ENCODE measurements around the gene NET1. TPM values are rescaled to one million over a fixed set of nuclear protein-coding genes. Genes with fewer than 3 reads are reported as not detected.

NET1 gene
- total and polyA plus RNA-seq, 2 experiments from 2014 or later: 62.5 to 96.4 TPM

DNA sequence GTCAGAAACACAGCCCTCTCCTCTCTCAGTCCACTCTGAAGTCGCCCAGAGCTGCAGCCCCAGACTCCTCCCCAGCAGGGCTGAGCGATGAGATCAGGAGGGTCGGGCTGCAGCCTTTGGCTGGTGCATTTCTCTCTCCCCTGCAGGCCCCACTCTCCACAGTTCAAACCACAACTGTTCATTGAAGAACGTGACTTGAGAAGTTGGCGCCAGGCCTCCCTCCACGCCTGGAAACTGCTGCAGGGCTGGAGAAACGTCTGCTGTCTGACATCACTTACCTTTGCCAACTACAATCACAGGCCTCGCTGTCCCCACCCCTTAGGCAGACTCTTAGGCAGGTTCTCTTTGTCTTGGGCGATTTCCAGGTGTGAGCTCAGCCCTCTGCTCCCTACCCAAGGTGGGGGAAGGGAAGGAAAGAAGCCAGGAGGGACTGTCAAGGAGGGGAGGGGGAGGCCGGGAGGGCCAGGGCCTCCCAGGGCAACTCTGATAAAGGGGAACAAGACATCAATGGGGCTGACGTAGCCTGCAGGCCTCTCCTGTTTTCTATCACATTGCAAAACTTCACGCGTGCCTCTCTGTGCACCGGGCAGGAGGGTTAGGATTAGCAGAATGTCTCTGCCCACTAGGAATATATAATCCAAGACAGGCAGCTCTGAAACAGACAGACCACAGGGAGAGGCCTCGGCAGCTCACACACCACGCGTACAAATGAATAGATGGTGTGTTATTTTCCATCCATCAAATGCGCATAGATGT lies 54.3 kb downstream of the NET1 start:
- WGBS (ENCODE audit: low lambda C conversion rate, missing lambda C conversion rate): 22% methylated on average over 18 of the region's 18 CpGs
- peak; percentile 93 for DNase-seq (ENCODE audit: low spot score)
- Histone ChIP-seq H3K27ac (peak overlapping the region; percentile 94), H3K9me2 (replicated peaks; ENCODE audit: insufficient read depth) (no peaks in the 10 kb centered on the region), H3K4me1 (ENCODE audit: insufficient read depth) (peaks cover 51% of the 10 kb centered on the region), H4K20me1 (ENCODE audit: insufficient read depth, poor library complexity, severe bottlenecking) (no peaks in the 10 kb centered on the region), H3K27me3 (no peaks in the 10 kb centered on the region), H3K9me3 (ENCODE audit: low read depth) (no peaks in the 10 kb centered on the region), H3K36me3 (replicated peaks; ENCODE audit: insufficient read depth, low read depth) (no peaks in the 10 kb centered on the region), H3K79me2 (no peaks in the 10 kb centered on the region), H3K4me3 (no peak overlapping the region), H2AFZ (no peak overlapping the region), H3K4me2 (peak overlapping the region; percentile 63)
- TF ChIP-seq EZH2 (IDR thresholded peaks at IDR 0.05; ENCODE audit: borderline replicate concordance): no peak
- TF ChIP-seq, protein P1, sequence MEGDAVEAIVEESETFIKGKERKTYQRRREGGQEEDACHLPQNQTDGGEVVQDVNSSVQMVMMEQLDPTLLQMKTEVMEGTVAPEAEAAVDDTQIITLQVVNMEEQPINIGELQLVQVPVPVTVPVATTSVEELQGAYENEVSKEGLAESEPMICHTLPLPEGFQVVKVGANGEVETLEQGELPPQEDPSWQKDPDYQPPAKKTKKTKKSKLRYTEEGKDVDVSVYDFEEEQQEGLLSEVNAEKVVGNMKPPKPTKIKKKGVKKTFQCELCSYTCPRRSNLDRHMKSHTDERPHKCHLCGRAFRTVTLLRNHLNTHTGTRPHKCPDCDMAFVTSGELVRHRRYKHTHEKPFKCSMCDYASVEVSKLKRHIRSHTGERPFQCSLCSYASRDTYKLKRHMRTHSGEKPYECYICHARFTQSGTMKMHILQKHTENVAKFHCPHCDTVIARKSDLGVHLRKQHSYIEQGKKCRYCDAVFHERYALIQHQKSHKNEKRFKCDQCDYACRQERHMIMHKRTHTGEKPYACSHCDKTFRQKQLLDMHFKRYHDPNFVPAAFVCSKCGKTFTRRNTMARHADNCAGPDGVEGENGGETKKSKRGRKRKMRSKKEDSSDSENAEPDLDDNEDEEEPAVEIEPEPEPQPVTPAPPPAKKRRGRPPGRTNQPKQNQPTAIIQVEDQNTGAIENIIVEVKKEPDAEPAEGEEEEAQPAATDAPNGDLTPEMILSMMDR (IDR thresholded peaks at IDR 0.05; ENCODE audit: poor library complexity): no peak
- no peak for TF ChIP-seq EZH2phosphoT487 (IDR thresholded peaks at IDR 0.05; ENCODE audit: low read depth, severe bottlenecking, unreplicated experiment)

DNA sequence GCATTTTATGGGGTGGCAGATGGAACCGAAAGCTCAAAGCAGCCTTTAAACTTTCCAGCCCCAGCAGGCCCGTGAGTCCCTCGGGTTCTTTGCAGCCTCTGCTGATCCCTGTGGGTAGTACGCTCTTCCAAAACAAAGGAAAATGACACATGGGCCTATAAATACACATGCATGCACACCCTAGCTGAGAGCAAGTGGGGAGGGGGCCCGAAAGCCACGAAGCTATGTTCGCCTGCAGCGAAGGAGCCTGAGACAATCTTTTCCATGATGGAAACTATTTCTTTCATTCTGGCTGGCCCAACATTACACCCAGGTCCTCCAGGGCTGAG lies 54.8 kb downstream of the NET1 start:
- H3K79me2 ChIP-seq: no peaks in the 10 kb centered on the region
- no peak overlapping the region for H3K4me3 ChIP-seq
- TF ChIP-seq EZH2phosphoT487 (IDR thresholded peaks at IDR 0.05; ENCODE audit: low read depth, severe bottlenecking, unreplicated experiment) (no peak), EZH2 (IDR thresholded peaks at IDR 0.05; ENCODE audit: borderline replicate concordance) (no peak)
- TF ChIP-seq, protein P1 (IDR thresholded peaks at IDR 0.05; ENCODE audit: poor library complexity): no peak
- no peaks in the 10 kb centered on the region for H3K9me3 ChIP-seq (ENCODE audit: low read depth)
- H3K9me2 ChIP-seq (replicated peaks; ENCODE audit: insufficient read depth): no peaks in the 10 kb centered on the region
- no peak overlapping the region for H2AFZ ChIP-seq
- no peaks in the 10 kb centered on the region for H3K36me3 ChIP-seq (replicated peaks; ENCODE audit: insufficient read depth, low read depth)
- H3K27ac ChIP-seq: peak overlapping the region; percentile 94
- peak; percentile 71 for DNase-seq (ENCODE audit: low spot score)
- peaks cover 46% of the 10 kb centered on the region for H3K4me1 ChIP-seq (ENCODE audit: insufficient read depth)
- no peaks in the 10 kb centered on the region for H4K20me1 ChIP-seq (ENCODE audit: insufficient read depth, poor library complexity, severe bottlenecking)
- H3K4me2 ChIP-seq: peak overlapping the region; percentile 32
- WGBS (ENCODE audit: low lambda C conversion rate, missing lambda C conversion rate): 40% methylated on average over 8 of the region's 8 CpGs
- no peaks in the 10 kb centered on the region for H3K27me3 ChIP-seq

DNA sequence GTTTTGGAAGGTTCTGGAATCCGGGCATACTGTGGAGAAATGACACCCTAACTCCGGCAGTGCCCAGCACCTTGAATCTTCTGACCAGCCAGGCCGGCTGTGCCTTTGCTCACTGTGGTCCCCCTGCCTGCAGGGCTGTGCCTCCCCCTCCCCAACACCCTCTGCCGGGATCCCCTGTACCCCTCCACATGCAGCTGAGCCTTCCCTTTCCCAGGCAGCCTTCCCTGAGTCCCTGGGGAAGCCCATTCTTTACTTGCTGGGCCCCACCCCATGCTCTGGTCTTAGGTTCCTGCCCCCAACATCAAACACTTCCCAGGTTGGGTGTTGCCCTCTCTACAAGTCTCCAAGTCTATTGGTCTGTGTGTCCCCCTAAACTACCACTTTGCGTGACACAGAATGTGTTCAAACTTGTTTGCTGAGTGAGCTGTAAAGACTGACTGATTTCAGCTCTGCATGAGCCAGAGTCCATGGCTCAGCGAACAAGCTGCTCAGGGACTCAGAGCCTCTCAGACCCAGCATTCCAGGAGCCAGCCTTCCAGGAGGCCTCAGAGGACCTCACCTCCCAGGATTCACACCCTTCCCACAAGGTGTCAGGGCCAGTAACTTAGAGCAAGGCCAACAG lies 55.4 kb downstream of the NET1 start:
- peaks cover 40% of the 10 kb centered on the region for H3K4me1 ChIP-seq (ENCODE audit: insufficient read depth)
- H2AFZ ChIP-seq: no peak overlapping the region
- H3K36me3 ChIP-seq (replicated peaks; ENCODE audit: insufficient read depth, low read depth): no peaks in the 10 kb centered on the region
- H3K4me3 ChIP-seq: no peak overlapping the region
- H3K4me2 ChIP-seq: peak overlapping the region; percentile 32
- H3K27ac ChIP-seq: peak overlapping the region; percentile 94
- no peaks in the 10 kb centered on the region for H3K79me2 ChIP-seq
- peak; percentile 71 for DNase-seq (ENCODE audit: low spot score)
- 73% methylated on average over 5 of the region's 6 CpGs for WGBS (ENCODE audit: low lambda C conversion rate, missing lambda C conversion rate)
- TF ChIP-seq EZH2phosphoT487 (IDR thresholded peaks at IDR 0.05; ENCODE audit: low read depth, severe bottlenecking, unreplicated experiment) (no peak), EZH2 (IDR thresholded peaks at IDR 0.05; ENCODE audit: borderline replicate concordance) (no peak)
- TF ChIP-seq, protein P1 (IDR thresholded peaks at IDR 0.05; ENCODE audit: poor library complexity): no peak
- H4K20me1 ChIP-seq (ENCODE audit: insufficient read depth, poor library complexity, severe bottlenecking): no peaks in the 10 kb centered on the region
- no peaks in the 10 kb centered on the region for H3K9me2 ChIP-seq (replicated peaks; ENCODE audit: insufficient read depth)
- H3K27me3 ChIP-seq: no peaks in the 10 kb centered on the region
- H3K9me3 ChIP-seq (ENCODE audit: low read depth): no peaks in the 10 kb centered on the region
